Measurements from ENCODE around the gene EPN2.

The EPN2 gene

GRCh38 chr17:19260958-19261357 lies 23.8 kb downstream of the EPN2 start:
- H3K9ac ChIP-seq (ENCODE audit: low read length), result no peak overlapping the region
- H3K36me3 ChIP-seq (ENCODE audit: control insufficient read depth, insufficient read depth, low read length, severe bottlenecking), result no peaks in the 10 kb centered on the region
- no peak for DNase-seq (ENCODE audit: low read depth)
- H3K4me3 ChIP-seq (ENCODE audit: low read length), result no peak overlapping the region
- H3K27me3 ChIP-seq (replicated peaks; ENCODE audit: control insufficient read depth, insufficient read depth, low read length), result no peaks in the 10 kb centered on the region
- peaks cover 38% of the 10 kb centered on the region for H3K4me1 ChIP-seq (ENCODE audit: control insufficient read depth, insufficient read depth, low read length)
- no peaks in the 10 kb centered on the region for H3K9me3 ChIP-seq (ENCODE audit: control insufficient read depth, low read length)

DNA sequence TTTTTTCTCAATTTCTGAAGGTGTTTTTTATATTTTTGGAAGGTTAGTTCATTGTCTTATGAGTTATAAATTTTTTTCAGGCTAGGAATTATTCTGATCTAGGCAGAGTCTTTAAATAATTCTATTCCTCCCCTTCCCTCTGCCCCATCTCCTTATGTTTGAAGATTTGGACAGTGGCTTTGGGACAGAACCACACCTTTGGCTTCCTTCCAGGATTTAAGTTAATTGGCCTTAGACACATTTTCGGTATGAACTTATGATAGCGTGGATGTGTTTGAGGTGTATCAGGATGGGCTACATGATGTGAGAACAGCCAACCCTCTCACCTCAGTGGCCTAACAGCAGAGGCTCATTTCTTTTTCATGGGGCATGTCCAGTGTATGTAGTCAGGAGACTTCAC lies 24.3 kb downstream of the EPN2 start:
- DNase-seq (ENCODE audit: low read depth), result no peak
- Histone ChIP-seq H3K36me3 (ENCODE audit: control insufficient read depth, insufficient read depth, low read length, severe bottlenecking) (no peaks in the 10 kb centered on the region), H3K9ac (ENCODE audit: low read length) (no peak overlapping the region), H3K9me3 (ENCODE audit: control insufficient read depth, low read length) (no peaks in the 10 kb centered on the region), H3K27me3 (replicated peaks; ENCODE audit: control insufficient read depth, insufficient read depth, low read length) (no peaks in the 10 kb centered on the region), H3K4me1 (ENCODE audit: control insufficient read depth, insufficient read depth, low read length) (peaks cover 40% of the 10 kb centered on the region), H3K4me3 (ENCODE audit: low read length) (no peak overlapping the region)

GRCh38 chr17:19262650-19263631 lies 25.8 kb downstream of the EPN2 start:
- Histone ChIP-seq H3K36me3 (ENCODE audit: control insufficient read depth, insufficient read depth, low read length, severe bottlenecking) (no peaks in the 10 kb centered on the region), H3K4me3 (ENCODE audit: low read length) (peak overlapping the region; percentile 30), H3K4me1 (ENCODE audit: control insufficient read depth, insufficient read depth, low read length) (peaks cover 41% of the 10 kb centered on the region), H3K9ac (ENCODE audit: low read length) (peak overlapping the region; percentile 62), H3K9me3 (ENCODE audit: control insufficient read depth, low read length) (no peaks in the 10 kb centered on the region), H3K27me3 (replicated peaks; ENCODE audit: control insufficient read depth, insufficient read depth, low read length) (no peaks in the 10 kb centered on the region)
- DNase-seq (ENCODE audit: low read depth), result peak; percentile 30

DNA sequence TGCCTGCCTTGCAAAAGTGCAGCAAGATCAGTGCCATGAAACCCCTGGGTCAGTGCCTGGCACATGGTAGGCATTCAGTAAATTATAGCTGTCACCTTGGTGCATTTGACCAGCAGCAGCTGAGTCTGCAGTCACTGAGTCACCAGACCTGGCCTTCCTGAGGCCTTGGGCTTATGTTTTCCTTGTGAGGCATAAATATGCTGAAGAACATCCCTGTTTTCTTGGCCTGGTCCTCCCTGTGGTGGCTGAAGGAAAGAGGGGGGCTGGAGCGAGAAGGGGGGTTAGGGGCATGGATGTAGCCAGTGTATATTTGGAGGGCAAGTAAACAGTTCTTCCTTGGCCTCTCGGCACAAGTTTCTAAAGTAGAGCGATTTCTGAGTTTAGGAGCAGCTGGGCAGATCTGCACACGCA lies 26.5 kb downstream of the EPN2 start:
- H3K9me3 ChIP-seq (ENCODE audit: control insufficient read depth, low read length), result no peaks in the 10 kb centered on the region
- peak overlapping the region; percentile 62 for H3K9ac ChIP-seq (ENCODE audit: low read length)
- peak; percentile 51 for DNase-seq (ENCODE audit: low read depth)
- H3K4me1 ChIP-seq (ENCODE audit: control insufficient read depth, insufficient read depth, low read length), result peaks cover 46% of the 10 kb centered on the region
- peak overlapping the region; percentile 30 for H3K4me3 ChIP-seq (ENCODE audit: low read length)
- H3K27me3 ChIP-seq (replicated peaks; ENCODE audit: control insufficient read depth, insufficient read depth, low read length), result no peaks in the 10 kb centered on the region
- H3K36me3 ChIP-seq (ENCODE audit: control insufficient read depth, insufficient read depth, low read length, severe bottlenecking), result no peaks in the 10 kb centered on the region

DNA sequence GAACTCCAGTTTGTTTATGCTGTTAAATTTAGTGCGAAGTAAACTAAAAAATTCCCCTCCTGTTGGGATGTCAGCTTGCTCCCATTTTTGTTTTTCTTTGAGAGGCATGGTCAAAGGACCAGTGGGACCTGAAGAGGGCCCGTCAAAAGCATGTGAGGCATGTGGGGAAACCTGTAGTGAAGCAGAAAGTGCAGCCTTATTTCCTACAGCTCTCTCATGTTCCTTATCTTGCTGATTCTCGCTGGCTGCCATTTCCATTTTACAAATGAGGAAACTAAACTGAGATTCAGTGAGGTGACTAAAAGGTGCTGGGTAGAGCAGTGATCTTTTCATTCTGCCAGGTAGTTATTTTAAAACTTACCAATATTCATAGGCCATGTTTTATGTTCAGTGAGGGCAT lies 27.1 kb downstream of the EPN2 start:
- Histone ChIP-seq H3K9ac (ENCODE audit: low read length) (peak overlapping the region; percentile 19), H3K4me3 (ENCODE audit: low read length) (peak overlapping the region; percentile 30), H3K9me3 (ENCODE audit: control insufficient read depth, low read length) (no peaks in the 10 kb centered on the region), H3K36me3 (ENCODE audit: control insufficient read depth, insufficient read depth, low read length, severe bottlenecking) (no peaks in the 10 kb centered on the region), H3K27me3 (replicated peaks; ENCODE audit: control insufficient read depth, insufficient read depth, low read length) (no peaks in the 10 kb centered on the region), H3K4me1 (ENCODE audit: control insufficient read depth, insufficient read depth, low read length) (peaks cover 52% of the 10 kb centered on the region)
- peak; percentile 15 for DNase-seq (ENCODE audit: low read depth)

- no peaks in the 10 kb centered on the region for H3K36me3 ChIP-seq (ENCODE audit: control insufficient read depth, insufficient read depth, low read length, severe bottlenecking)
- H3K9ac ChIP-seq (ENCODE audit: low read length), result peak overlapping the region; percentile 19
- H3K4me3 ChIP-seq (ENCODE audit: low read length), result no peak overlapping the region
- no peaks in the 10 kb centered on the region for H3K27me3 ChIP-seq (replicated peaks; ENCODE audit: control insufficient read depth, insufficient read depth, low read length)
- H3K4me1 ChIP-seq (ENCODE audit: control insufficient read depth, insufficient read depth, low read length), result peaks cover 56% of the 10 kb centered on the region
- DNase-seq (ENCODE audit: low read depth), result no peak
- no peaks in the 10 kb centered on the region for H3K9me3 ChIP-seq (ENCODE audit: control insufficient read depth, low read length)
These were observed 27.5 kb downstream of the EPN2 start for GRCh38 chr17:19264681-19265080.

DNA sequence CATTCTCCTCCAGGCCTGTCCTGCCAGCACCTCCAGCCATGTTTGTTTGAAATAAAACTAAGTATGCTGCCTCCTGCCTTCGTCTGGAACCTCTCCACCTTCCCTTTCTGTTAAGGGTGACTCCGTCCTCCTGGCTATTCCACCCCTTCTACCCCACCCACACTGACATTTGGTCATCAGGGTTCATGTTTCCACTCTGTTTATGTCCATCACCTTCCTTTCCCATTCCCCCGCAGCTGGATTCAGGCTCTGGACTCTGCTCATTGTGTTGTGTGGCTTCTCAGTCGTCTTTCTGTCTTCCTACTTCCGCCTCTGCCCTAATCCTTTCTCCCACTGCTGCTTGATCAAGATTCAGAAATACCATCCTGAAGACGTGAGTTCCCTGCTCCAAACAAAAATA lies 28.6 kb downstream of the EPN2 start:
- Histone ChIP-seq H3K4me1 (ENCODE audit: control insufficient read depth, insufficient read depth, low read length) (peaks cover 56% of the 10 kb centered on the region), H3K36me3 (ENCODE audit: control insufficient read depth, insufficient read depth, low read length, severe bottlenecking) (no peaks in the 10 kb centered on the region), H3K4me3 (ENCODE audit: low read length) (no peak overlapping the region), H3K9ac (ENCODE audit: low read length) (no peak overlapping the region), H3K9me3 (ENCODE audit: control insufficient read depth, low read length) (no peaks in the 10 kb centered on the region), H3K27me3 (replicated peaks; ENCODE audit: control insufficient read depth, insufficient read depth, low read length) (no peaks in the 10 kb centered on the region)
- DNase-seq (ENCODE audit: low read depth), result no peak

DNA sequence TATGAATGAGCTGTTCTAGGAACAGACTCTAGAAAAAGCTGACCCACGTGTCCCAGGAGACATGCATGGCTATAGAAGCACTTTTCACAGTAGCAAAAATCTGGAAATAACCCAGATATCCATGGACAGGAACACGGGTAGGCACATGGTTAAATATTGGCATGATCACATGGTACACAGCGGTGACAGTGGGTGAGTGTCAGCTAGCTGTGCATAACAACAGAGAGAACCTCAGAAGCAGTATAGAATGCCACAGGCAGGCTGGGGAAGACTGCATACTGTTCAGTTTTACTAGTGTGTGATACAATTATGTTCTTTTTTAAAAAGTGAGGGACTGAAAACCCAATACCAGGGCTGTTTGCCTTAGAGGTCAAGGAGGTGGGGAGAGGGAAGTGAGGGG lies 31.4 kb downstream of the EPN2 start:
- H3K27me3 ChIP-seq (replicated peaks; ENCODE audit: control insufficient read depth, insufficient read depth, low read length), result no peaks in the 10 kb centered on the region
- H3K9me3 ChIP-seq (ENCODE audit: control insufficient read depth, low read length), result no peaks in the 10 kb centered on the region
- peaks cover 40% of the 10 kb centered on the region for H3K4me1 ChIP-seq (ENCODE audit: control insufficient read depth, insufficient read depth, low read length)
- no peaks in the 10 kb centered on the region for H3K36me3 ChIP-seq (ENCODE audit: control insufficient read depth, insufficient read depth, low read length, severe bottlenecking)
- H3K4me3 ChIP-seq (ENCODE audit: low read length), result no peak overlapping the region
- H3K9ac ChIP-seq (ENCODE audit: low read length), result no peak overlapping the region
- DNase-seq (ENCODE audit: low read depth), result no peak

GRCh38 chr17:19269106-19269505 lies 31.9 kb downstream of the EPN2 start:
- H3K9me3 ChIP-seq (ENCODE audit: control insufficient read depth, low read length), result no peaks in the 10 kb centered on the region
- no peaks in the 10 kb centered on the region for H3K27me3 ChIP-seq (replicated peaks; ENCODE audit: control insufficient read depth, insufficient read depth, low read length)
- peaks cover 40% of the 10 kb centered on the region for H3K4me1 ChIP-seq (ENCODE audit: control insufficient read depth, insufficient read depth, low read length)
- DNase-seq (ENCODE audit: low read depth), result no peak
- no peak overlapping the region for H3K9ac ChIP-seq (ENCODE audit: low read length)
- peaks cover under 1% of the 10 kb centered on the region for H3K36me3 ChIP-seq (ENCODE audit: control insufficient read depth, insufficient read depth, low read length, severe bottlenecking)
- no peak overlapping the region for H3K4me3 ChIP-seq (ENCODE audit: low read length)

GRCh38 chr17:19269641-19270040 lies 32.5 kb downstream of the EPN2 start:
- H3K9ac ChIP-seq (ENCODE audit: low read length), result no peak overlapping the region
- H3K4me1 ChIP-seq (ENCODE audit: control insufficient read depth, insufficient read depth, low read length), result peaks cover 39% of the 10 kb centered on the region
- no peak for DNase-seq (ENCODE audit: low read depth)
- no peak overlapping the region for H3K4me3 ChIP-seq (ENCODE audit: low read length)
- H3K9me3 ChIP-seq (ENCODE audit: control insufficient read depth, low read length), result no peaks in the 10 kb centered on the region
- H3K36me3 ChIP-seq (ENCODE audit: control insufficient read depth, insufficient read depth, low read length, severe bottlenecking), result peaks cover 4% of the 10 kb centered on the region
- H3K27me3 ChIP-seq (replicated peaks; ENCODE audit: control insufficient read depth, insufficient read depth, low read length), result no peaks in the 10 kb centered on the region

DNA sequence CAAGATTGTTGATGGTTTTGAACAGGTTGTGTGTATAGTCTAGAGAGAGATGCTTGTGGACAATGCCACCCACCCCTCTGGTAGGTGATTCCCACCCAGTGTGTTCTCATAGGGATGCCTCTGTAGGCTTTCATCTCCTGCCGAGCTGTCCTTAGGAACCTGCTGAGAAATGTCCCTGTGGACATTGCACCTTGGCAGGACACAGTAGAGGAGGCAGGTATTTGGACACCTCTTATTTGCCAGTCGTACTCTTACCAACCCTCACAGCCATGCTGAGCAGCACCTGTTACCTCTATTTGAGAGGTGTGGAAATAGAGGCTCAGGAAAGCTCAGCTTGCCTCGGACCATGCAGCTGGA lies 33.2 kb downstream of the EPN2 start:
- peaks cover 4% of the 10 kb centered on the region for H3K36me3 ChIP-seq (ENCODE audit: control insufficient read depth, insufficient read depth, low read length, severe bottlenecking)
- no peak overlapping the region for H3K9ac ChIP-seq (ENCODE audit: low read length)

More for the DNA sequence above, 33.2 kb downstream of the EPN2 start:
- no peak for DNase-seq (ENCODE audit: low read depth)
- Histone ChIP-seq H3K9me3 (ENCODE audit: control insufficient read depth, low read length) (no peaks in the 10 kb centered on the region), H3K27me3 (replicated peaks; ENCODE audit: control insufficient read depth, insufficient read depth, low read length) (no peaks in the 10 kb centered on the region), H3K4me1 (ENCODE audit: control insufficient read depth, insufficient read depth, low read length) (peaks cover 42% of the 10 kb centered on the region), H3K4me3 (ENCODE audit: low read length) (no peak overlapping the region)

Data from adipocyte (in vitro differentiated cells).